H1 (cell line): ENCODE data around the gene UBE2D2. TPM values are rescaled to one million over a fixed set of nuclear protein-coding genes. Genes with fewer than 3 reads are reported as not detected.

Experiments used
- CTCF ChIA-PET: fragments of 300-600 bp; sonication (Branson Sonifier 250); formaldehyde crosslinking; loops from one replicate; lab custom pipeline; 2021; ENCODE audit not compliant: partially characterized antibody; lab: Charles Lee
- POLR2A ChIA-PET: fragments of 300-600 bp; sonication (Branson Sonifier 250); formaldehyde crosslinking; loops from one replicate; lab custom pipeline; 2021; ENCODE audit warnings: inconsistent platforms; ENCODE audit not compliant: partially characterized antibody; lab: Charles Lee
- DNase-seq, 2 experiments: peaks; one replicate each; pipeline versions ENCODE4 v3.0.0 to v3.0.0-alpha.2; 2010 to 2022; ENCODE audit warnings: low spot score in 2 of 2, low read depth in 1 of 2, mixed read lengths in 1 of 2
- FAIRE-seq: peaks from 2 replicates; lab custom pipeline; 2011; peaks lifted over from hg19 to GRCh38; lab: Jason Lieb, UNC
- H2AFZ ChIP-seq: 2 replicates; pipeline ENCODE4 v1.8.1; 2012; ENCODE audit warnings: low read length, inconsistent platforms
- H2AK5ac ChIP-seq: 2 replicates; pipeline ENCODE4 v1.6.1; 2013; ENCODE audit warnings: low read depth, low read length
- H2BK120ac ChIP-seq: replicated peaks from 2 replicates; pipeline ENCODE3; 2013; ENCODE audit warnings: low read depth, low read length, inconsistent platforms
- H2BK12ac ChIP-seq: 2 replicates; pipeline ENCODE4 v1.6.1; 2013; ENCODE audit warnings: low read depth, low read length
- H2BK15ac ChIP-seq: 2 replicates; pipeline ENCODE4 v1.6.1; 2013; ENCODE audit warnings: low read length
- H2BK20ac ChIP-seq: 2 replicates; pipeline ENCODE4 v1.6.1; 2013; ENCODE audit warnings: low read length
- H2BK5ac ChIP-seq: 2 replicates; pipeline ENCODE4 v1.6.1; 2013; ENCODE audit warnings: low read depth, low read length
- H3K14ac ChIP-seq: 2 replicates; pipeline ENCODE4 v1.6.1; 2013; ENCODE audit warnings: inconsistent platforms; ENCODE audit not compliant: insufficient read length
- H3K18ac ChIP-seq: 2 replicates; pipeline ENCODE4 v1.6.1; 2013; ENCODE audit warnings: low read length; ENCODE audit errors: extremely low read depth
- H3K23ac ChIP-seq: 2 replicates; pipeline ENCODE4 v1.6.1; 2013; ENCODE audit warnings: inconsistent platforms; ENCODE audit not compliant: insufficient read length
- H3K23me2 ChIP-seq: 2 replicates; pipeline ENCODE4 v1.6.1; 2013; ENCODE audit warnings: low read depth, low read length
- H3K27ac ChIP-seq: 2 replicates; pipeline ENCODE4 v1.6.1; 2011; ENCODE audit warnings: low read depth, low read length, inconsistent platforms
- H3K27me3 ChIP-seq, 4 experiments: replicated peaks in 1 of 4; 1 replicate in 1 of 4; 2 replicates in 3 of 4; pipeline versions ENCODE4 v1.6.1 to v1.8.1; 2011 to 2013; ENCODE audit warnings: low read length in 3 of 4, mild to moderate bottlenecking in 3 of 4, inconsistent platforms in 2 of 4, mixed read lengths in 2 of 4, moderate library complexity in 1 of 4; ENCODE audit not compliant: control insufficient read depth in 3 of 4, insufficient read depth in 3 of 4; ENCODE audit errors: extremely low read depth in 1 of 4
- H3K36me3 ChIP-seq, 4 experiments: 2 replicates each; pipeline versions ENCODE4 v1.6.1 to v1.8.1; 2011 to 2013; ENCODE audit warnings: mild to moderate bottlenecking in 4 of 4, low read length in 3 of 4, moderate library complexity in 2 of 4, control low read depth in 1 of 4, inconsistent platforms in 1 of 4; ENCODE audit not compliant: insufficient read depth in 4 of 4, control insufficient read depth in 2 of 4
- H3K4ac ChIP-seq: replicated peaks from 2 replicates; pipeline ENCODE3; 2013; ENCODE audit warnings: low read length, low read depth, mixed read lengths, inconsistent platforms; ENCODE audit not compliant: insufficient read length
- H3K4me1 ChIP-seq, 4 experiments: replicated peaks in 1 of 4; 1 replicate in 1 of 4; 2 replicates in 3 of 4; pipeline versions ENCODE4 v1.6.1 to v1.8.1; 2011 to 2013; ENCODE audit warnings: low read length in 3 of 4, inconsistent platforms in 2 of 4, mixed read lengths in 1 of 4; ENCODE audit not compliant: insufficient read depth in 4 of 4, control insufficient read depth in 3 of 4
- H3K4me2 ChIP-seq, 2 experiments: 2 replicates each; pipeline versions ENCODE4 v1.6.1 to v1.8.1; 2011 to 2013; ENCODE audit warnings: low read depth in 2 of 2, low read length in 2 of 2, control low read depth in 1 of 2, inconsistent platforms in 1 of 2, mild to moderate bottlenecking in 1 of 2; ENCODE audit not compliant: insufficient read depth in 1 of 2
- H3K4me3 ChIP-seq, 4 experiments: fragments of 200-600, 300-600 bp in 1 of 4; sonication (generic), shearing (Covaris generic), sonication (Bioruptor Twin) in 1 of 4; 2 replicates each; pipeline versions ENCODE4 v1.5.1 to v1.8.1; 2011 to 2016; ENCODE audit warnings: low read length in 4 of 4, low read depth in 3 of 4, control low read depth in 2 of 4, inconsistent platforms in 2 of 4, mild to moderate bottlenecking in 2 of 4, mixed read lengths in 1 of 4, moderate library complexity in 1 of 4; ENCODE audit not compliant: insufficient read depth in 2 of 4; ENCODE audit errors: extremely low read depth in 1 of 4
- H3K56ac ChIP-seq: replicated peaks from 2 replicates; pipeline ENCODE3; 2013; ENCODE audit warnings: low read depth, mild to moderate bottlenecking, mixed read lengths, low read length, inconsistent platforms; ENCODE audit not compliant: insufficient read length
- H3K79me1 ChIP-seq: 2 replicates; pipeline ENCODE4 v1.6.1; 2013; ENCODE audit warnings: low read depth, low read length, control low read depth
- H3K79me2 ChIP-seq, 2 experiments: 2 replicates each; pipeline versions ENCODE4 v1.6.1 to v1.8.1; 2012 to 2013; ENCODE audit warnings: low read length in 2 of 2, mild to moderate bottlenecking in 2 of 2, inconsistent platforms in 1 of 2; ENCODE audit not compliant: insufficient read depth in 2 of 2, control insufficient read depth in 1 of 2
- H3K9ac ChIP-seq, 4 experiments: replicated peaks in 1 of 4; 1 replicate in 1 of 4; 2 replicates in 3 of 4; pipeline versions ENCODE4 v1.6.1 to v1.8.1; 2011 to 2013; ENCODE audit warnings: low read depth in 3 of 4, low read length in 3 of 4, control low read depth in 2 of 4, mild to moderate bottlenecking in 2 of 4, moderate library complexity in 2 of 4, inconsistent platforms in 1 of 4; ENCODE audit errors: extremely low read depth in 1 of 4
- H3K9me3 ChIP-seq, 2 experiments: 2 replicates each; pipeline versions ENCODE4 v1.6.1 to v1.8.1; 2012 to 2013; ENCODE audit warnings: mild to moderate bottlenecking in 2 of 2, moderate library complexity in 2 of 2, control low read depth in 1 of 2, inconsistent platforms in 1 of 2, low read depth in 1 of 2, low read length in 1 of 2, mixed read lengths in 1 of 2; ENCODE audit not compliant: insufficient read depth in 2 of 2
- H4K20me1 ChIP-seq, 2 experiments: replicated peaks in 1 of 2; 2 replicates each; pipeline versions ENCODE3 to v1.8.1; 2011 to 2013; ENCODE audit warnings: inconsistent platforms in 2 of 2, low read length in 2 of 2, mild to moderate bottlenecking in 1 of 2; ENCODE audit not compliant: insufficient read depth in 2 of 2, control insufficient read depth in 1 of 2
- H4K5ac ChIP-seq: 2 replicates; pipeline ENCODE4 v1.6.1; 2013; ENCODE audit warnings: low read length, low read depth, mixed read lengths, inconsistent platforms; ENCODE audit not compliant: insufficient read length
- H4K8ac ChIP-seq: 2 replicates; pipeline ENCODE4 v1.8.0; 2013; ENCODE audit warnings: mild to moderate bottlenecking, moderate library complexity, low read length, inconsistent platforms; ENCODE audit not compliant: insufficient read depth; ENCODE audit errors: extremely low read depth
- H4K91ac ChIP-seq: replicated peaks from 2 replicates; pipeline ENCODE3; 2013; ENCODE audit warnings: low read length, mixed read lengths, inconsistent platforms; ENCODE audit not compliant: insufficient read length
- ASH2L ChIP-seq: fragments of 200-600, 300-600 bp; sonication (generic); IDR thresholded peaks from one replicate; pipeline ENCODE4 v1.7.1; 2017; ENCODE audit warnings: low read length
- CHD2 ChIP-seq: IDR thresholded peaks from 2 replicates; pipeline ENCODE4 v1.6.1; 2012; ENCODE audit warnings: low read length, improper control_type of control experiment
- SIN3A ChIP-seq, 2 experiments: IDR thresholded peaks in 1 of 2; conservative IDR thresholded peaks in 1 of 2; 2 replicates each; pipeline ENCODE4 v1.6.1; 2011 to 2012; ENCODE audit warnings: low read length in 2 of 2, improper control_type of control experiment in 1 of 2, low read depth in 1 of 2, mild to moderate bottlenecking in 1 of 2
- SP1 ChIP-seq: IDR thresholded peaks from 2 replicates; pipeline ENCODE4 v1.6.1; 2011; ENCODE audit warnings: low read depth, low read length
- WGBS, 2 experiments: shearing (Covaris generic) in 1 of 2; methylation state at CpG; one replicate each; pipeline versions ENCODE4 v1.1.6 to v1.1.7; 2013 to 2015; ENCODE audit warnings: low lambda C conversion rate in 2 of 2, mixed read lengths in 2 of 2, inconsistent platforms in 1 of 2, low coverage in 1 of 2, missing lambda C conversion rate in 1 of 2; ENCODE audit not compliant: insufficient replicate concordance in 2 of 2, insufficient coverage in 1 of 2, insufficient read length in 1 of 2; ENCODE audit errors: extremely low coverage in 1 of 2, missing lambda C conversion rate in 1 of 2; 5-methylcytosine and 5-hydroxymethylcytosine counted together
- polyA plus RNA-seq, 7 experiments: library from polyadenylated mRNA; depleted of rRNA in 3 of 7; stranded (reverse) in 5 of 7; unstranded in 2 of 7; fragments of >200 nt in 5 of 7; fragments of 200-250 nt in 2 of 7; gene quantifications; 1 replicate in 5 of 7; 2 replicates in 1 of 7; 4 replicates in 1 of 7; pipeline versions ENCODE4 v1.2.1 to v1.2.3, GENCODE V29; 2011 to 2013; ENCODE audit warnings: missing spikeins in 2 of 7, mixed read lengths in 2 of 7
- total RNA-seq: library from RNA; stranded (reverse); fragmentation: NEBNext Ultra II Directional; extraction: Animal tissue kit (Norgen Biotek cat#: 25700); gene quantifications from 2 replicates; pipeline ENCODE4 v1.2.1, GENCODE V29; 2021

The UBE2D2 gene
- total and polyA plus RNA-seq, 2 of the 8 experiments (the other 6 are each of a cell fraction or from before 2014, with no cell fraction given), result 66.9 to 203 TPM

DNA sequence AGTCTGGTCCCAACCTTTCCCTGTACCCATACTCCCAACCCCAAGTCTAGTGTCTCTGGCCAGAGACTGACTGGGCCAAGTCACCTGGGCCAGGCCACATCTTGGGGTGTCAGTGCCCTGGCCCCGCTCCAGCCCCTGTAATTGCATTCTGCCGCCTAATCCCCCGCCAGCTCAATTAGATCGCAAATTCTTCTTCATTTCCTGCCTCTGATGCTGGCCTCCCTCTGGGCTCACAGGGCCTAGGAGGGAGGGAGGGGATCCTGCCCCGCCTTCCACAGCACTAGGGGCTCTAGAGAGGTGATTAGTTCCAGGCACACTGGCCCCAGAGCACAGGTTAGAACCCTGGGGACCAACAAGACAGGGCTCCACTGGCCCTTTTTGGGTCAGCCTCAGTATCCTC is 92.5 kb downstream of the UBE2D2 start:
- Histone ChIP-seq H3K4ac (no peak overlapping the region), H4K5ac (no peak overlapping the region), H3K4me3 (no peak overlapping the region), H3K23ac (no peak overlapping the region), H3K27me3 (no peaks in the 10 kb centered on the region; a peak in 1 of 7 replicates), H3K23me2 (peaks cover 12% of the 10 kb centered on the region), H3K56ac (no peak overlapping the region), H3K79me2 (peaks cover 44 to 92% of the 10 kb centered on the region in 2 experiments), H4K8ac (0 out of 2 replicates have a peak overlapping the region, but pooled peaks have one; percentile 31), H2AK5ac (0 out of 2 replicates have a peak overlapping the region, but pooled peaks have one; percentile 75), H2BK120ac (no peak overlapping the region), H2BK12ac (0 out of 2 replicates have a peak overlapping the region, but pooled peaks have one; percentile 62), H3K36me3 (no peaks in the 10 kb centered on the region), H3K9me3 (no peaks in the 10 kb centered on the region), H2BK15ac (no peak overlapping the region; the same call in 1 of the 2 replicates), H2AFZ (no peak overlapping the region), H4K91ac (no peak overlapping the region), H3K4me2 (peak overlapping the region; percentile 47 to 97), H3K9ac (no peak overlapping the region), H3K27ac (no peak overlapping the region), H4K20me1 (peaks cover 48 to 55% of the 10 kb centered on the region in 2 experiments), H2BK5ac (no peak overlapping the region), H3K18ac (0 out of 2 replicates have a peak overlapping the region, but pooled peaks have one; percentile 25), H3K79me1 (peaks cover 49% of the 10 kb centered on the region), H2BK20ac (no peak overlapping the region), H3K14ac (no peak overlapping the region), H3K4me1 (peaks cover 28 to 62% (median 60%) of the 10 kb centered on the region in 4 experiments)
- ChIA-PET CTCF (interaction anchor here (0.9 to 14.5 kb wide), 12 partner anchors 11 to 122 kb away, joined by 3 to 224 read pairs (median 8); no protein-coding TSS in a partner anchor), POLR2A (interaction anchor here (0.7 to 14.7 kb wide), 13 partner anchors 11 to 110 kb away, joined by 3 to 212 read pairs (median 4); no protein-coding TSS in a partner anchor)
- FAIRE-seq, result no peak
- TF ChIP-seq SP1, result no peak
- TF ChIP-seq SIN3A (conservative IDR thresholded peaks at IDR 0.05 in 1 of 2, IDR thresholded peaks at IDR 0.05 in 1 of 2; ENCODE audit: low read depth in 1 of 2, low read length in 2 of 2), result no peak
- no peak for TF ChIP-seq CHD2
- TF ChIP-seq ASH2L, result peak; percentile 20
- WGBS, 2 experiments, result 30% methylated on average over 4 of the region's 5 CpGs; no CpG with 5 or more reads in 1 of the 2 experiments
- DNase-seq, result no peak
